Transverse colon (tissue), 4 donors: Measurements from ENCODE around the gene FAM187B. TPM values are rescaled to one million over a fixed set of nuclear protein-coding genes. Genes with fewer than 3 reads are reported as not detected.

Experiments used
- DNase-seq: peaks from one replicate; pipeline ENCODE4 v3.0.0-alpha.2; 2019
- H3K27ac ChIP-seq, 4 donors: fragments of 200-600 bp; sonication (generic); 2 replicates each; pipeline ENCODE4 v1.5.1; 2016 to 2018; ENCODE audit warnings: inconsistent platforms in 4 of 4
- H3K27me3 ChIP-seq: fragments of 200-600 bp; sonication (generic); 2 replicates; pipeline ENCODE4 v1.5.1; 2017; ENCODE audit warnings: inconsistent platforms
- H3K36me3 ChIP-seq, 4 donors: fragments of 200-600 bp; sonication (generic); 2 replicates each; pipeline ENCODE4 v1.5.1; 2017 to 2019; ENCODE audit warnings: inconsistent platforms in 4 of 4
- H3K4me1 ChIP-seq, 4 donors: fragments of 200-600 bp; sonication (generic); 2 replicates each; pipeline ENCODE4 v1.5.1; 2017 to 2020; ENCODE audit warnings: inconsistent platforms in 4 of 4
- H3K4me3 ChIP-seq, 4 donors: fragments of 200-600 bp; sonication (generic); 1 replicate in 1 of 4; 2 replicates in 3 of 4; pipeline versions ENCODE4 v1.5.1 to v1.6.1; 2017 to 2019; ENCODE audit warnings: inconsistent platforms in 4 of 4
- H3K9me3 ChIP-seq, 2 donors: fragments of 200-600 bp; sonication (generic); 2 replicates each; pipeline ENCODE4 v1.5.1; 2017 to 2019; ENCODE audit warnings: inconsistent platforms in 2 of 2
- CTCF ChIP-seq, 5 experiments: fragments of 200-600 bp in 3 of 5; fragments of 450-650 bp in 2 of 5; sonication (generic) in 3 of 5; IDR thresholded peaks; 1 replicate in 2 of 5; 2 replicates in 3 of 5; pipeline ENCODE4 v1.5.1; 2016 to 2017; ENCODE audit warnings: antibody characterized with exemption in 5 of 5, inconsistent platforms in 3 of 5, mild to moderate bottlenecking in 2 of 5, moderate library complexity in 1 of 5
- EP300 ChIP-seq: sonication (generic); formaldehyde crosslinking; IDR thresholded peaks from one replicate; pipeline ENCODE4 v1.6.1; 2017; ENCODE audit warnings: antibody characterized with exemption, low read depth
- POLR2A ChIP-seq: fragments of 450-650 bp; IDR thresholded peaks from one replicate; pipeline ENCODE4 v1.6.1; 2016; ENCODE audit warnings: antibody characterized with exemption, mild to moderate bottlenecking, moderate library complexity
- POLR2AphosphoS5 ChIP-seq, 3 donors: sonication (generic); formaldehyde crosslinking; IDR thresholded peaks; one replicate each; pipeline ENCODE4 v1.6.1; 2016; ENCODE audit warnings: antibody characterized with exemption in 3 of 3
- WGBS, 2 donors: methylation state at CpG; one replicate each; pipeline ENCODE4 v1.1.5; 2018; ENCODE audit warnings: low coverage in 1 of 2; 5-methylcytosine and 5-hydroxymethylcytosine counted together
- in situ Hi-C, 4 donors: fragments of 200-750 bp; cut with MboI; loops; one replicate each; pipeline versions ENCODE4 v1.15.0 to v1.15.1; 2017; ENCODE audit warnings: low sequenced_read_pairs in 3 of 4, low pct_ligation_motif_present in 1 of 4, low pct_unique_long_range_greater_than_20kb in 1 of 4
- intact Hi-C: fragments of 100-400 bp; cut with DNase I; formaldehyde crosslinking; loops from one replicate; pipeline ENCODE4 v1.15.1; 2023; ENCODE audit warnings: low total_unique reads
- total RNA-seq, 4 donors: library from RNA; depleted of rRNA; stranded (reverse); fragments of >200 nt; gene quantifications; one replicate each; pipeline ENCODE4 v1.1.0, GENCODE V29; 2016

The FAM187B gene
- total RNA-seq, 4 donors from 2014 or later, result not detected

- TF ChIP-seq POLR2AphosphoS5 (IDR thresholded peaks at IDR 0.05) (no peak), POLR2A (no peak), EP300 (no peak), CTCF (IDR thresholded peaks at IDR 0.05) (no peak)
- in situ Hi-C loops, result no loop called here
- Histone ChIP-seq H3K9me3 (no peaks in the 10 kb centered on the region), H3K4me1 (peaks cover 0 to 36% (median 14%) of the 10 kb centered on the region in 4 donors), H3K4me3 (peak overlapping the region; percentile 42 to 85 (median 71)), H3K27ac (peak overlapping the region; percentile 95 to 99 (median 98)), H3K27me3 (no peaks in the 10 kb centered on the region), H3K36me3 (peaks cover 0 to 14% (median 5%) of the 10 kb centered on the region in 4 donors)
- intact Hi-C loops, result no loop called here
- WGBS, 2 donors, result 74% methylated on average over 18 of the region's 39 CpGs; no CpG with 5 or more reads in 1 of the 2 donors
- peak; percentile 29 for DNase-seq
Observed at GRCh38 chr19:35266520-35267352, 38.2 kb upstream of the FAM187B start.

- Histone ChIP-seq H3K27me3 (no peaks in the 10 kb centered on the region), H3K27ac (no peak overlapping the region)
Observed at GRCh38 chr19:35265900-35266519, 37.5 kb upstream of the FAM187B start.

GRCh38 chr19:35265126-35265899 is 36.8 kb upstream of the FAM187B start:
- no peak overlapping the region for H3K27ac ChIP-seq
- no peaks in the 10 kb centered on the region for H3K27me3 ChIP-seq
- intact Hi-C loops (no loop called here), in situ Hi-C loops (no loop called here)
- no peak overlapping the region for H3K4me3 ChIP-seq
- WGBS, 2 donors, result 64% methylated on average over 6 of the region's 6 CpGs; no CpG with 5 or more reads in 1 of the 2 donors
- no peaks in the 10 kb centered on the region for H3K9me3 ChIP-seq
- no peaks in the 10 kb centered on the region for H3K36me3 ChIP-seq
- DNase-seq, result peak; percentile 8
- H3K4me1 ChIP-seq, result peaks cover 0 to 34% (median 14%) of the 10 kb centered on the region in 4 donors
- TF ChIP-seq CTCF (IDR thresholded peaks at IDR 0.05) (no peak), POLR2A (no peak), EP300 (no peak), POLR2AphosphoS5 (IDR thresholded peaks at IDR 0.05) (no peak)

More at GRCh38 chr19:35265900-35266519, 37.5 kb upstream of the FAM187B start:
- intact Hi-C loops (no loop called here), in situ Hi-C loops (no loop called here)
- DNase-seq, result peak; percentile 8
- WGBS, 2 donors, result 86% methylated on average over 9 of the region's 10 CpGs; no CpG with 5 or more reads in 1 of the 2 donors
- H3K9me3 ChIP-seq, result no peaks in the 10 kb centered on the region
- peaks cover 0 to 36% (median 14%) of the 10 kb centered on the region in 4 donors for H3K4me1 ChIP-seq
- TF ChIP-seq POLR2AphosphoS5 (IDR thresholded peaks at IDR 0.05) (no peak), POLR2A (no peak), CTCF (IDR thresholded peaks at IDR 0.05) (no peak), EP300 (no peak)
- H3K36me3 ChIP-seq, result peaks cover 0 to 6% (median 1%) of the 10 kb centered on the region in 4 donors
- H3K4me3 ChIP-seq, result no peak overlapping the region
